ENCODE data around the gene SCAMP4.

- no peak for TF ChIP-seq CTCF (IDR thresholded peaks at IDR 0.05; ENCODE audit: poor library complexity)
- TF ChIP-seq EZH2phosphoT487 (IDR thresholded peaks at IDR 0.05; ENCODE audit: low read depth, severe bottlenecking, unreplicated experiment) = no peak
Measured at GRCh38 chr19:1917926-1918325, 12.7 kb downstream of the SCAMP4 start.

All from hepatocyte (in vitro differentiated cells).